Measurements from ENCODE around the gene MAST2.
"Not testable (repeated sequence)": the region's sequence is repeated elsewhere in the genome, so short reads cannot be mapped to it uniquely, and the experiment has no call there.

Gene MAST2

GRCh38 chr1:45952072-45952471 is 148.7 kb downstream of the MAST2 start:
- DNase-seq: no peak

GRCh38 chr1:45953934-45954847 is 150.8 kb downstream of the MAST2 start:
- DNase-seq: no peak

DNA sequence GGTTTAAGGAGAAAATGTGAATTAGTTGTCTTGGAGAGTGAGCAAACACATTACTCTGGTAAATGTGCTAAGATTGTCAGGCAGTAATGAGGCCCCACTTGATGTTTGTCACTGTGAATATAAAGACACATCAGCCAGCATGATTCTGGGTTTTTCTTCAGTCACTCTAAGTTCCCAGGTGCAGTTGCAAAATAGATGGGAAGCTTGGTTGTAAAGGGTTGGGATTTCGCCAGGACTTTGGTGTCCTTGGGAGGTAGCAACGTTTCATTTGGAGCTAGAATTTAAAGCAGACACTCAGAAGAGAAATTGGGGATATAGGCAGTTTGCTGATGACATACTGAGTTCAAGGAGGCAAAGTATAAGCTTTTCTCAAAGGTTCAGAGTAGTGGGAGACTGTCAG is 154.3 kb downstream of the MAST2 start:
- DNase-seq: no peak

GRCh38 chr1:45958317-45958716 is 154.9 kb downstream of the MAST2 start:
- no peak for DNase-seq

DNA sequence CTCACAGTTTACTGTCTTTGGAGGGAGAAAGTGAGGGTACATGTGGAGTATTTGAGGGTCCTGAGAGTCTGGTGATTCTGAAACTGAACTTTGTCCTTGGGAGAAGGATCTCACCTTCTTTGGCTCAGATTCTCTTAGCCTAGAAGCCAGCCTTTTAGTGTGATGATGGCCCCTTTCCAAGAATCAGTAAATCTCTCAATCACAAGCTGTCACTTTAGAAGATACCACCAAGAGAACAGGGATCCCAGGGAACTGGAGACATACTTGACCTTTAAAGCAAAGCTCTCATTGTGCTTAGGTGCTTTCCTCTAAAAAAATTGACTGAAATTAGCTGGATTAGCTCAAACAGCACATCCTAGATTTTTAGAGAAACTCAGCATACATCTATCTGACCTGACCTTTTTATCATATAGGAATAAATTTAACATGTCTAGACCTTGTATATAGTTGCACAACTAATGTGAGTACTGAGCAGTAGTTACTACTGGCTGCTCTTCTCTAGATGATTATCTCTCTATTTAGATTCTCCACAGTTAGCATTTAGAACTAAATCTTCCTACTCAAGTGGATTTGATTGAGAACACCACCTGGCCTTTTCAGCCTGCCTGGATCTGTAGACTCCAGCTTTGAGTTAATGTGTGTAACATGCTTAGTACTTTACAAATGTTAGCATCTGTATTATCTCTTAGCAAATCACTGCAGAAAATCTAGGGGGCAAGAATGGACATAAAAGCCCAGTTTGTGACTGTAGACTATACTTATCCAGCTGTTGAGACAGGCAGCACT is 157.7 kb downstream of the MAST2 start:
- no peak for DNase-seq

- DNase-seq: not testable (repeated sequence)
Observed at GRCh38 chr1:45961936-45962335, 158.5 kb downstream of the MAST2 start.

DNA sequence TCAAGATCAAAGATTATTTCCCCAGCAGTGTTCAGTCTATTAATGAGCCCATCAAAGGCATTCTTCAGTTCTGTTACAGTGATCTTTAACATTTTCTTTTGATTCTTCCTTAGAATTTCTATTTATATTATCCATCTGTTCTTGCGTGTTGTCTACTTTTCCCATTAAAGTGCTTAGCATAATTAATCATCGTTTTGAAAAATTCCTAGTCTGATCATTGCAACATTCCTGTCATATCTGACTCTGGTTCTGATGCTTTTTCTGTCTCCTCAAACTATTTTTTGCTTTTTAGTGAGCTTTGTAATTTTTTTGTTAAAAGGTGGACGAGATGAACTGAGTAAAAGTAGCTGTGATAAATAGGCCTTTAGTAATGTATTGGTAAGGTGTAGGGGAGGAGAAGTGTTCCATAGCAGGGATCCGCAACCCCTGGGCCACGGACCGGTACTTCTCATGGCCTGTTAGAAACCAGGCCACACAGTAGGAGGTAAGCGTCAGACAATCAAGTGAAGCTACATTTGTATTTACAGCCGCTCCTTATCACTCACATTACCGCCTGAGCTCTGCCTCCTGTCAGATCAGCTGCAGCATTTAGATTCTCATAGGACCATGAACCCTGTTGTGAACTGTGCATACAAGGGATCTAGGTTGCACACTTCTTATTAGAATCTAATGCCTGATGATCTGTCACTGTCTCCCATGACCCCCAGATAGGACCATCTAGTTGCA is 165.7 kb downstream of the MAST2 start:
- no peak for DNase-seq

DNA sequence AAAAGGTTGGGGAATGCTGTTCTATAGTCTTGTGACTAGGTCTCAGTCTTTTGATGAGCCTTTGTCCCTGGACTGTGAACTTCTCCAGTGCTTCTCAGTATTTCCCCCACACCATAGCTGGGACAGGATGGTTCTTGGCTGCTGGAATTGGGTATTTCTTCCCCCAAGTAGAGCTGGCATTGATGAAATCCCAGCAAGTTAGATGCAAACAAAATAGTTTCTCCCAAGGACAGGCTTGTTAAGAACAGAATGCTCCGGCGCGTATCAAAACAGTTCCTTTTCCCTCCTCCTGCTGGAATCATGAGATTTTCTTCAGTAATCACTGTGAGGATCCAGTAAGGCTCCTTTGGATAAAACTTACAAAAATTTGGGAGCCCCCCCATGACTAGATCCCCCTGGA is 166.5 kb downstream of the MAST2 start:
- DNase-seq: no peak

- DNase-seq: no peak
Observed at GRCh38 chr1:45971335-45971734, 167.9 kb downstream of the MAST2 start.

- DNase-seq: no peak
Observed at GRCh38 chr1:45971922-45972531, 168.6 kb downstream of the MAST2 start.

DNA sequence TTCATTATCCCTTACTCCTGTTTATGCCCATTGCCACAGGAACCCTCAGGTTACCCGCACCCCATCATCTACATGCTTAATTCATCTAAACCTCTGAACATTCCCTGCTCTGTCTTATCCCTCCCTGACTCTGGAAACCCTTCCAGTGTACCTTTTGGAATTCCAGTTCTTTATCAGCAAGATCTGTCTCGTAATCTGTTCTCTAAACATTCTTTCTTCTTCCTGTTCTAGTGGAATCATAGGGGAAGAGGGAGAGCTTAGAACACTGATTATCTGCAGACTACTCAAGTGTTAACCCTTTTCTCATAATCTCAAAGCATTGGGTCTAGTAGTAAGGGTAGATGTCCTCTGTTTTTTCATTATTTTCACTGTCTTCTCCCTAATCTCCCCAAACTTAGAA is 169.2 kb downstream of the MAST2 start:
- DNase-seq: no peak

- DNase-seq: no peak
Observed at GRCh38 chr1:45973121-45973520, 169.7 kb downstream of the MAST2 start.

GRCh38 chr1:45974541-45975269 is 171.3 kb downstream of the MAST2 start:
- no peak for DNase-seq

GRCh38 chr1:45976623-45977022 is 173.2 kb downstream of the MAST2 start:
- no peak for DNase-seq

GRCh38 chr1:45979074-45979777 is 175.8 kb downstream of the MAST2 start:
- no peak for DNase-seq

DNA sequence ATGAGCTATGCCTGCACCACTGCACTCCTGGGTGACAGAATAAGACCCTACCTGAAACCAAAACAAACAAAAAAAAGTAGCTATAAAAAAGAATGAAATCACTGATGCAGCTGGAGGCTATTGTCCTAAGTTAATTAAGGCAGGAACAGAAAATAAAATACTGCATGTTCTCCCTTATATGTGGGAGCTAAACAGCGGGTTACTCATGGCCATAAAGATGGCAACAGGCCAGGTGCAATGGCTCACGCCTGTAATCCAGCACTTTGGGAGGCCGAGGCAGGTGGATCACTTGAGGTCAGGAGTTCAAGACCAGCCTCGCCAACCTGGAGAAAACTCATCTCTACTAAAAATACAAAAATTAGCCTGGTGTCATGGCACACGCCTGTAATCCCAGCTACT is 176.4 kb downstream of the MAST2 start:
- no peak for DNase-seq

- no peak for DNase-seq
Observed at GRCh38 chr1:45982359-45982758, 178.9 kb downstream of the MAST2 start.

- DNase-seq: no peak
Observed at GRCh38 chr1:45983967-45984366, 180.6 kb downstream of the MAST2 start.

- no peak for DNase-seq
Observed at GRCh38 chr1:45987204-45987603, 183.8 kb downstream of the MAST2 start.

DNA sequence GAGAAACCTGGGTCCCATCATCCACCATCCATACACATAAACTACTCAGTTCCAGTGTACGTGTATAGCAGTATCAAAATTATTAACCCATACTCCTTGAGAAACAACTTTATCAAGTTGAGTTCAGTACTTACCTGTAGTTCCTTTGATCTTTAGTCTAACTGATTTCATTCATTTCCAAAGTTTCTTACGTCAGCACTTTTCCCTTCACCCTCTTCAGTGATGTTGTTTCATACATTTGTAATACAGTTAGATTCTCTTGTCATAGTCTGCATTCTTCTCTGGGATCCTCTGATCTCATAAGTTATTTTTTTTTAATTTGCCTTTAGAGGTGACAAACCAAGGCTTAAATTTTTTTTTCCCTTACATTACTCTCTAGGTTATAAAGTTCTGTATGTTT is 185.8 kb downstream of the MAST2 start:
- no peak for DNase-seq

DNA sequence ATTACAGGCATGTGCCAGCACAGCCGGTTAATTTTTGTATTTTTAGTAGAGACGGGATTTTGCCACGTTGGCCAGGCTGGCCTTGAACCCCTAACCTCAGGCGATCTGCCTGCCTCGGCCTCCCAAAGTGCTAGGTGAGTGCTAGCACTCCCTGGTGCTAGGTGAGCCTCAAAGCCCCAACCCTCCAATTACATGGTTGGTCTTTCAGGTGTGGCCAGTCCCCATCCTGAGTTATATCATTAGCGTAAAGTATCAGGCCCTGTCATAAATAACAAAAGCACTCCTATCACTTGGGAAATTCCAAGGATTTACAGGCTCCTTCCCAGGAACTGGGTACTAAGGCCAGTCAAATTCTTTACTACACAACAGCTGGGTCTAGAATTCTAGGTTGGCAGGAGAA is 191.0 kb downstream of the MAST2 start:
- no peak for DNase-seq

DNA sequence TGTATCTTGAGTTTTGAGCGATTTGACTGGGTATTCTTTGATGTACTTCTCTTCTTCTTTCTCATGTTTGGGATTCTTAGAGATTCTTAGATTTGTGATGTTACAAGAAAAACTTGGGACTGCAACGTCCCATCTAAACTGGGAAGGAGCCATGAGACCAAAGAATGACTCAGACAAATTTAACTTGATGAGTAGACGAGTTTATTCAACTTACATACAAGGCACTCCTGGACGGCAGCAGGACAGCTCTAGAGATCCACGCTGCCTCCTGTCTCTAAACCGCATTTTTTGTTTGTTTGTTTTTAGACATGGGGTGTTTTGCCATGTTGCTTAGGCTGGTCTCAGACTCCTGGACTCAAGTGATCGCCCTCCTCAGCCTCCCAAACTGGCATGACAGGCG is 191.9 kb downstream of the MAST2 start:
- DNase-seq: no peak

Data from SW 1271 (cell line).